Ureter (tissue), 1 donor: ENCODE measurements around the gene SRM. TPM values are rescaled to one million over a fixed set of nuclear protein-coding genes. Genes with fewer than 3 reads are reported as not detected.
"Not testable (repeated sequence)": the region's sequence is repeated elsewhere in the genome, so short reads cannot be mapped to it uniquely, and the experiment has no call there.

Experiments used
- DNase-seq: peaks from one replicate; pipeline ENCODE4 v3.0.0-alpha.2; 2020; ENCODE audit warnings: low spot score
- total RNA-seq: library from RNA; stranded (reverse); gene quantifications from one replicate; pipeline ENCODE4 v1.2.4, GENCODE V29; 2023
- donor health status: DM: yes; HTN: yes; CAD: no.

SRM gene
- total RNA-seq, 1 donor from 2014 or later, result 72.6 TPM

- not testable (repeated sequence) for DNase-seq
These were observed 40.5 kb downstream of the SRM start for GRCh38 chr1:11019358-11019757.

GRCh38 chr1:11013160-11013531, 46.7 kb downstream of the SRM start:
- no peak for DNase-seq

GRCh38 chr1:11012260-11013159, 47.3 kb downstream of the SRM start, which contains the start of gene TARDBP:
TARDBP (plus strand) TSS chr1:11012654; CDS start chr1:11013728, 1,074 bp downstream.
- peak; percentile 90 for DNase-seq

Other genes starting within 250 kb of the SRM start
- gene TARDBP, start 47.4 kb downstream of the SRM start, total RNA-seq, result 180 TPM
- not detected for gene MASP2, start 12.8 kb downstream of the SRM start, total RNA-seq
- gene EXOSC10, start 39.9 kb upstream of the SRM start, total RNA-seq, result 71.5 TPM
- 1.4 TPM for gene ANGPTL7, start 129.3 kb upstream of the SRM start, total RNA-seq
- gene MTOR, start 202.5 kb upstream of the SRM start, total RNA-seq, result 59.2 TPM
- gene UBIAD1, start 213.2 kb upstream of the SRM start, total RNA-seq, result 20.3 TPM